GM06990 (cell line): ENCODE data around the gene CCDC154.
A peak's percentile ranks its signal among the peaks of the same experiment; 100 is the strongest.

Experiments
- DNase-seq: peaks from one replicate; pipeline ENCODE4 v3.0.0-alpha.2; 2011; ENCODE audit not compliant: insufficient read length; ENCODE audit errors: extremely low read depth
- H3K27me3 ChIP-seq: replicated peaks from 2 replicates; pipeline ENCODE4 v1.6.0; 2011; ENCODE audit warnings: low read length; ENCODE audit not compliant: control insufficient read depth, insufficient read depth
- H3K36me3 ChIP-seq: 2 replicates; pipeline ENCODE4 v1.5.1; 2011; ENCODE audit warnings: low read length; ENCODE audit not compliant: control insufficient read depth, insufficient read depth
- H3K4me3 ChIP-seq: replicated peaks from 2 replicates; pipeline ENCODE4 v1.5.1; 2011; ENCODE audit warnings: low read depth, mild to moderate bottlenecking, control low read depth, low read length
- CTCF ChIP-seq: IDR thresholded peaks from 2 replicates; pipeline ENCODE4 v1.5.1; 2011; ENCODE audit warnings: low read length, control low read depth, mild to moderate bottlenecking, inconsistent platforms; ENCODE audit not compliant: insufficient read depth, poor library complexity, severe bottlenecking

CCDC154 gene

DNA sequence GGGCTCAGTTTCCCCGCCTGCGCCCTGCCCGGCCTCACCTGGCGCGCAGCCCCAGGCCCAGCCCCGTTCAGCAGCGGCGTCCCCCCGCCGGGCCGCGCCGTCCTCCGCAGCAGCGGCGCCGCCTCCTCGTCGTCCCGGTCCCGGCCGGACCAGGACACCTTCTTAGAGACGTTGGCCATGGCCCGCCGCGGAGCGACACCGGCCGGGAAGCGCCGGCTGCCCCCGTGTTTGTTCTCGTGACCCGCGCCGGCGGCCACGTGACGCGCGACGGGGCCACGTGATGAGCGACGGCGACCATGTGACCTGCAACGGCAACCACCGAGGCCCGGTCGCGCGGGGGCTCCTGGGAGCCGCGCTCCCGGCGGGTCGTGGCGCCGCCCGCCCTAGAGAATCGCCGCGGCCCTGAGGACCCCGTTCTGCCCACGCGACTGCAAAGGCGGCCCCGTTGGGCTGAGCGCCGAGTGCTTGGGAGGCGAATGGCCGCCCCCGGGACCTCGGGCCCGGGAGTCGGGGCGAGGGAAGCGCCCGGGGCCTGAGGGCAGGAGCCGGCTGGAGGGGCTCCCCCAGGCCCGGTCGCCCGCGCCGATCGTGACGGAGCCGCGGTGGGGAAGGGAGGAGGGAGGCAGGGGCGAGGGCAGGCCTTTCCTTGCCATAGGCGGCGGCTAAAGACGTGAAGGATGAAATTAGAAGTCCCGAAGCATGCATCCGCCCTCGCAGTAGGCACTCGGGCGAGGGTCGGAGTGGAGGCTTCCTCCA lies 30.6 kb upstream of the CCDC154 start, which contains the start of gene CLCN7:
TSS of gene CLCN7 (minus strand) at position 233 of the 756 bp plus-strand sequence. CDS start at position 179, 54 bp downstream.
- DNase-seq, result peak; percentile 94

GRCh38 chr16:1474082-1474795 lies 29.9 kb upstream of the CCDC154 start:
- TF ChIP-seq CTCF, result no peak
- Histone ChIP-seq H3K27me3 (no peaks in the 10 kb centered on the region), H3K4me3 (peak overlapping the region; percentile 83), H3K36me3 (no peaks in the 10 kb centered on the region)
- no peak for DNase-seq

More for the DNA sequence above, 30.6 kb upstream of the CCDC154 start, which contains the start of gene CLCN7:
- Histone ChIP-seq H3K27me3 (no peaks in the 10 kb centered on the region), H3K36me3 (no peaks in the 10 kb centered on the region), H3K4me3 (peak within 1 kb of the TSS; percentile 83)
- no peak for TF ChIP-seq CTCF

- no peak for TF ChIP-seq CTCF
- DNase-seq, result no peak
- Histone ChIP-seq H3K27me3 (no peaks in the 10 kb centered on the region), H3K4me3 (no peak overlapping the region), H3K36me3 (no peaks in the 10 kb centered on the region)
Observed at GRCh38 chr16:1472974-1473373, 28.6 kb upstream of the CCDC154 start.

- Histone ChIP-seq H3K36me3 (no peaks in the 10 kb centered on the region), H3K27me3 (no peaks in the 10 kb centered on the region), H3K4me3 (no peak overlapping the region; the same call in 1 of the 2 replicates)
- DNase-seq, result peak; percentile 3
- TF ChIP-seq CTCF, result no peak
Observed at GRCh38 chr16:1471569-1472194, 27.3 kb upstream of the CCDC154 start.

DNA sequence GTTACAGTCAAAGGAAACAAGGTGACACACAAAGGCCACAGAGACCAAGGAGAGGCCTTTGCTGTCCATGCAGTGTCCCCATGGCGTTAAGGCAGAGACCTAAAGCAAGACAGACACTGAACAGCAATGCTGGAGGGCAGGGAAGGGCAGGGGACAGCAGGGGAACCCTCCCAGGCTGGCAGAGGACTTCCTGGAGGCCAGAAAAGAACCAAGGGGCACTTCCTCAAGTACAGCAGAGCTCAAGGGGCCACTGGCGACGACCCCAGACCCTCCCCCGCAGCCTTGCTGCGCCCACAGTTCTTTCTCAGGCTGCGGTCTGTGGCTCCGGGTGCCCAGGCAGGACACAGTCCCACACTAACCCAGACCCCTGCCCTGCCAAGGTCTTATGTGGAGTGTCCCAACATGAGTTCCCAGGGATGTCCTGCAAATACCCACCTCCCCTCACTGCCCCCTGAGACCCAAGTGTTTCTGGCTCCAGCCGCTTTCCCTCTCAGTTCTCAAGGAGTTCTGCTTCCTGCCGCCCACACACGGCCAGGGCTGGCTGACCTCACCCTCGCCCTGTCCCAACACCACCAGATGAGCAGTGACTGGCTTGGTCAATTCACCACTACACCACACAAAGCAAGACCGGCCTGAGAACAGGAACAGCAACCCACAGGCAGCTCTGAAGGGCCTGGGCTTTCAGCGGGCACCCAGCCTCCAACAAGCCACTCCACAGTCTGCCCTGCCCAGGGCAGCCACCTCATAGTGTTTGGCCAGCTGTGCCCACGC lies 26.3 kb upstream of the CCDC154 start:
- no peak for TF ChIP-seq CTCF
- Histone ChIP-seq H3K4me3 (no peak overlapping the region; the same call in none of the 2 replicates), H3K36me3 (no peaks in the 10 kb centered on the region), H3K27me3 (no peaks in the 10 kb centered on the region)
- peak; percentile 10 for DNase-seq
